WTC11 (cell line): ENCODE data around the gene PHLDA3. TPM values are rescaled to one million over a fixed set of nuclear protein-coding genes. Genes with fewer than 3 reads are reported as not detected.

Experiments
- ATAC-seq: fragments of 200-7000 bp; cut with Tn5 transposase; 2 replicates; pipeline ENCODE4 v1.10.0; 2021; ENCODE audit warnings: mild to moderate bottlenecking, moderate library complexity
- CTCF ChIA-PET: fragments of 300-600 bp; sonication (Branson Sonifier 250); formaldehyde crosslinking; loops from one replicate; lab custom pipeline; 2021; ENCODE audit warnings: antibody characterized with exemption; lab: Charles Lee
- POLR2A ChIA-PET: fragments of 350-600 bp; sonication (Branson Sonifier 250); formaldehyde crosslinking; loops from one replicate; lab custom pipeline; 2021; ENCODE audit warnings: antibody characterized with exemption; lab: Charles Lee
- DNase-seq: peaks from one replicate; pipeline ENCODE4 v3.0.0; 2021; ENCODE audit warnings: low spot score
- H3K27ac Mint-ChIP-seq: 2 replicates; pipeline ENCODE4 v1.8.0; 2021; ENCODE audit warnings: mixed read lengths
- H3K27me3 Mint-ChIP-seq: 2 replicates; pipeline ENCODE4 v1.8.0; 2021; ENCODE audit warnings: low read depth, mild to moderate bottlenecking, moderate library complexity, mixed read lengths
- H3K36me3 Mint-ChIP-seq: 2 replicates; pipeline ENCODE4 v1.8.0; 2021; ENCODE audit warnings: mixed read lengths
- H3K4me1 Mint-ChIP-seq: 2 replicates; pipeline ENCODE4 v1.8.0; 2022; ENCODE audit warnings: mixed read lengths
- H3K4me3 Mint-ChIP-seq: 2 replicates; pipeline ENCODE4 v1.8.0; 2021; ENCODE audit warnings: mild to moderate bottlenecking, moderate library complexity, mixed read lengths
- H3K9me3 Mint-ChIP-seq: 2 replicates; pipeline ENCODE4 v1.8.0; 2021; ENCODE audit warnings: mixed read lengths
- AR ChIP-seq: fragments of 250-450 bp; sonication (Bioruptor Pico); IDR thresholded peaks from 2 replicates; pipeline ENCODE4 v1.9.0; 2021; ENCODE audit warnings: mild to moderate bottlenecking
- ARID4B ChIP-seq: sonication (generic); formaldehyde crosslinking; IDR thresholded peaks from 2 replicates; pipeline ENCODE4 v1.8.0; 2023; ENCODE audit warnings: missing genetic modification reagents, mild to moderate bottlenecking, borderline replicate concordance
- CDX4 ChIP-seq: fragments of 250-450 bp; sonication (Bioruptor Pico); IDR thresholded peaks from 2 replicates; pipeline ENCODE4 v1.9.0; 2021; ENCODE audit warnings: moderate library complexity, mild to moderate bottlenecking, inconsistent platforms, borderline replicate concordance
- E2F4 ChIP-seq: sonication (generic); formaldehyde crosslinking; IDR thresholded peaks from 2 replicates; pipeline ENCODE4 v1.8.1; 2022; ENCODE audit warnings: low read depth, mild to moderate bottlenecking, moderate library complexity, missing genetic modification reagents, borderline replicate concordance
- GRHL2 ChIP-seq: fragments of 250-450 bp; sonication (Bioruptor Pico); IDR thresholded peaks from 2 replicates; pipeline ENCODE4 v1.8.0; 2022; ENCODE audit warnings: mild to moderate bottlenecking, moderate library complexity; ENCODE audit not compliant: insufficient replicate concordance, severe bottlenecking
- HMGXB4 ChIP-seq: sonication (generic); formaldehyde crosslinking; IDR thresholded peaks from 2 replicates; pipeline ENCODE4 v1.8.1; 2023; ENCODE audit warnings: mild to moderate bottlenecking, moderate library complexity, missing genetic modification reagents
- JUN ChIP-seq: sonication (generic); formaldehyde crosslinking; IDR thresholded peaks from 2 replicates; pipeline ENCODE4 v1.8.0; 2023; ENCODE audit warnings: mild to moderate bottlenecking, missing genetic modification reagents
- NR1H2 ChIP-seq: sonication (generic); formaldehyde crosslinking; IDR thresholded peaks from 2 replicates; pipeline ENCODE4 v1.9.0; 2021; ENCODE audit warnings: mild to moderate bottlenecking, moderate library complexity, missing genetic modification reagents
- NR3C1 ChIP-seq: sonication (generic); formaldehyde crosslinking; conservative IDR thresholded peaks from 2 replicates; pipeline ENCODE4 v1.8.1; 2023; ENCODE audit warnings: low read depth, mild to moderate bottlenecking, missing genetic modification reagents
- PRRX2 ChIP-seq: fragments of 250-450 bp; sonication (Bioruptor Pico); IDR thresholded peaks from 2 replicates; pipeline ENCODE4 v1.8.0; 2021; ENCODE audit warnings: mild to moderate bottlenecking
- RELA ChIP-seq: sonication (generic); formaldehyde crosslinking; IDR thresholded peaks from 2 replicates; pipeline ENCODE4 v1.8.1; 2022; ENCODE audit warnings: missing genetic modification reagents, mild to moderate bottlenecking, borderline replicate concordance
- SMAD3 ChIP-seq: sonication (generic); formaldehyde crosslinking; IDR thresholded peaks from 2 replicates; pipeline ENCODE4 v1.8.0; 2022; ENCODE audit warnings: missing genetic modification reagents, mild to moderate bottlenecking, borderline replicate concordance
- SP1 ChIP-seq: sonication (generic); formaldehyde crosslinking; conservative IDR thresholded peaks from 2 replicates; pipeline ENCODE4 v1.8.1; 2022; ENCODE audit warnings: missing genetic modification reagents
- TP53 ChIP-seq: sonication (generic); formaldehyde crosslinking; IDR thresholded peaks from 2 replicates; pipeline ENCODE4 v1.8.1; 2023; ENCODE audit warnings: mild to moderate bottlenecking, missing genetic modification reagents
- USF1 ChIP-seq: sonication (generic); formaldehyde crosslinking; IDR thresholded peaks from 2 replicates; pipeline ENCODE4 v1.8.0; 2022; ENCODE audit warnings: mild to moderate bottlenecking, missing genetic modification reagents
- ZNF121 ChIP-seq: sonication (generic); formaldehyde crosslinking; IDR thresholded peaks from 2 replicates; pipeline ENCODE4 v1.8.0; 2023; ENCODE audit warnings: missing genetic modification reagents
- ZNF219 ChIP-seq: sonication (generic); formaldehyde crosslinking; IDR thresholded peaks from 2 replicates; pipeline ENCODE4 v1.8.0; 2023; ENCODE audit warnings: missing genetic modification reagents, mild to moderate bottlenecking, borderline replicate concordance
- ZNF317 ChIP-seq: sonication (generic); formaldehyde crosslinking; IDR thresholded peaks from 2 replicates; pipeline ENCODE4 v1.8.1; 2023; ENCODE audit warnings: low read depth, mild to moderate bottlenecking, moderate library complexity, missing genetic modification reagents, borderline replicate concordance
- ZSCAN18 ChIP-seq: fragments of 250-450 bp; sonication (Bioruptor Pico); IDR thresholded peaks from 2 replicates; pipeline ENCODE4 v2.1.2; 2022; ENCODE audit warnings: mild to moderate bottlenecking, moderate library complexity
- total RNA-seq: library from RNA; stranded (reverse); gene quantifications from 3 replicates; pipeline ENCODE4 v1.2.3, GENCODE V29; 2021

Gene PHLDA3
- total RNA-seq, 1 experiment from 2014 or later = 95.1 TPM

GRCh38 chr1:201504799-201505502 lies 36.0 kb upstream of the PHLDA3 start (continued):
- no peak for TF ChIP-seq E2F4 (CRISPR knock-in tag)
- TF ChIP-seq, all 79 proteins: peak for 0

GRCh38 chr1:201504179-201504631 lies 35.2 kb upstream of the PHLDA3 start:
- Mint-ChIP-seq H3K36me3 (no peaks in the 10 kb centered on the region), H3K27ac (no peak overlapping the region; the same call in 1 of the 2 replicates), H3K27me3 (peaks cover 35% of the 10 kb centered on the region), H3K4me3 (no peak overlapping the region), H3K9me3 (no peaks in the 10 kb centered on the region), H3K4me1 (peaks cover 62% of the 10 kb centered on the region)
- POLR2A ChIA-PET = interaction anchor here (1.3 to 3.6 kb wide), 5 partner anchors 8 to 35 kb away, joined by 3 to 24 read pairs (median 5); partner anchors contain the start of gene PHLDA3
- TF ChIP-seq AR (CRISPR knock-in tag) = no peak
- no peak for TF ChIP-seq SP1 (CRISPR knock-in tag)
- TF ChIP-seq TP53 (CRISPR knock-in tag) = no peak
- TF ChIP-seq ARID4B = no peak
- no peak for TF ChIP-seq CDX4 (CRISPR knock-in tag)
- TF ChIP-seq NR1H2 (CRISPR knock-in tag) = no peak
- TF ChIP-seq JUN (CRISPR knock-in tag) = no peak
- no peak for TF ChIP-seq ZNF317 (CRISPR knock-in tag)
- TF ChIP-seq PRRX2 (CRISPR knock-in tag) = no peak
- TF ChIP-seq ZNF219 = no peak
- no peak for TF ChIP-seq HMGXB4 (CRISPR knock-in tag)
- TF ChIP-seq NR3C1 (CRISPR knock-in tag) = no peak
- TF ChIP-seq USF1 = no peak
- TF ChIP-seq ZNF121 (CRISPR knock-in tag) = no peak
- no peak for TF ChIP-seq GRHL2 (CRISPR knock-in tag)
- TF ChIP-seq SMAD3 (CRISPR knock-in tag) = no peak
- TF ChIP-seq RELA (CRISPR knock-in tag) = no peak
- TF ChIP-seq ZSCAN18 = no peak
- TF ChIP-seq, all 79 proteins: peak for 0
- CTCF ChIA-PET = interaction anchor here (1.7 to 11.6 kb wide), 4 partner anchors 9 to 68 kb away, joined by 3 to 276 read pairs (median 77); partner anchors contain the start of gene PHLDA3
- no peak for ATAC-seq
- no peak for DNase-seq
